Measurements from ENCODE around the gene PPARG.
"Not testable (repeated sequence)": the region's sequence is repeated elsewhere in the genome, so short reads cannot be mapped to it uniquely, and the experiment has no call there.

DNA sequence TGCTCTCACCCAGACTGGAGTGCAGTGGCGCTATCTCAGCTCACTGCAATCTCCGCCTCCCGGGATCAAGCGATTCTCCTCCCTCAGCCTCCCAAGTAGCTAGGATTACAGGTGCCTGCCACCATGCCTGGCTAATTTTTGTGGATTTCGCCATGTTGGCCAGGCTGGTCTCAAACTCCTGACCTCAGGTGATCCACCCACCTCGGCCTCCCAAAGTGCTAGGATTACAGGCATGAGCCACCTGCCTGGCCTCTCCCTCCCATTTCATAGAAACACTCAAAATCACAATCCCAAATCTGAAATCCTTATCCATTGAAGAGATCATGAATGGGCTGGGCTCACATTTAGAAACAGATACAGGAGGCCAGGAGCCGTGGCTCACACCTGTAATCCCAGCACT lies 180.4 kb downstream of the PPARG start:
- not testable (repeated sequence) for TF ChIP-seq EZH2 (IDR thresholded peaks at IDR 0.05; ENCODE audit: low read depth, unreplicated experiment); EZH2phosphoT487 (IDR thresholded peaks at IDR 0.05; ENCODE audit: unreplicated experiment); REST (IDR thresholded peaks at IDR 0.05; ENCODE audit: unreplicated experiment); NANOG (IDR thresholded peaks at IDR 0.05; ENCODE audit: borderline replicate concordance); POLR2AphosphoS5 (IDR thresholded peaks at IDR 0.05; ENCODE audit: low read depth); CREB1 (CRISPR knock-in tag; IDR thresholded peaks at IDR 0.05; ENCODE audit: low read depth); JUNB (IDR thresholded peaks at IDR 0.05; ENCODE audit: unreplicated experiment); STAT1 (IDR thresholded peaks at IDR 0.05; ENCODE audit: unreplicated experiment); ETS1 (IDR thresholded peaks at IDR 0.05); ZNF462 (CRISPR knock-in tag; IDR thresholded peaks at IDR 0.05); ZNF331 (CRISPR knock-in tag; IDR thresholded peaks at IDR 0.05; ENCODE audit: low read depth)
- TF ChIP-seq, protein P1, sequence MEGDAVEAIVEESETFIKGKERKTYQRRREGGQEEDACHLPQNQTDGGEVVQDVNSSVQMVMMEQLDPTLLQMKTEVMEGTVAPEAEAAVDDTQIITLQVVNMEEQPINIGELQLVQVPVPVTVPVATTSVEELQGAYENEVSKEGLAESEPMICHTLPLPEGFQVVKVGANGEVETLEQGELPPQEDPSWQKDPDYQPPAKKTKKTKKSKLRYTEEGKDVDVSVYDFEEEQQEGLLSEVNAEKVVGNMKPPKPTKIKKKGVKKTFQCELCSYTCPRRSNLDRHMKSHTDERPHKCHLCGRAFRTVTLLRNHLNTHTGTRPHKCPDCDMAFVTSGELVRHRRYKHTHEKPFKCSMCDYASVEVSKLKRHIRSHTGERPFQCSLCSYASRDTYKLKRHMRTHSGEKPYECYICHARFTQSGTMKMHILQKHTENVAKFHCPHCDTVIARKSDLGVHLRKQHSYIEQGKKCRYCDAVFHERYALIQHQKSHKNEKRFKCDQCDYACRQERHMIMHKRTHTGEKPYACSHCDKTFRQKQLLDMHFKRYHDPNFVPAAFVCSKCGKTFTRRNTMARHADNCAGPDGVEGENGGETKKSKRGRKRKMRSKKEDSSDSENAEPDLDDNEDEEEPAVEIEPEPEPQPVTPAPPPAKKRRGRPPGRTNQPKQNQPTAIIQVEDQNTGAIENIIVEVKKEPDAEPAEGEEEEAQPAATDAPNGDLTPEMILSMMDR (conservative IDR thresholded peaks at IDR 0.05; ENCODE audit: low read depth in 2 of 2): not testable (repeated sequence)
